Measurements from ENCODE around the gene CDC73.
"Not testable (repeated sequence)": the region's sequence is repeated elsewhere in the genome, so short reads cannot be mapped to it uniquely, and the experiment has no call there.

CDC73 gene

DNA sequence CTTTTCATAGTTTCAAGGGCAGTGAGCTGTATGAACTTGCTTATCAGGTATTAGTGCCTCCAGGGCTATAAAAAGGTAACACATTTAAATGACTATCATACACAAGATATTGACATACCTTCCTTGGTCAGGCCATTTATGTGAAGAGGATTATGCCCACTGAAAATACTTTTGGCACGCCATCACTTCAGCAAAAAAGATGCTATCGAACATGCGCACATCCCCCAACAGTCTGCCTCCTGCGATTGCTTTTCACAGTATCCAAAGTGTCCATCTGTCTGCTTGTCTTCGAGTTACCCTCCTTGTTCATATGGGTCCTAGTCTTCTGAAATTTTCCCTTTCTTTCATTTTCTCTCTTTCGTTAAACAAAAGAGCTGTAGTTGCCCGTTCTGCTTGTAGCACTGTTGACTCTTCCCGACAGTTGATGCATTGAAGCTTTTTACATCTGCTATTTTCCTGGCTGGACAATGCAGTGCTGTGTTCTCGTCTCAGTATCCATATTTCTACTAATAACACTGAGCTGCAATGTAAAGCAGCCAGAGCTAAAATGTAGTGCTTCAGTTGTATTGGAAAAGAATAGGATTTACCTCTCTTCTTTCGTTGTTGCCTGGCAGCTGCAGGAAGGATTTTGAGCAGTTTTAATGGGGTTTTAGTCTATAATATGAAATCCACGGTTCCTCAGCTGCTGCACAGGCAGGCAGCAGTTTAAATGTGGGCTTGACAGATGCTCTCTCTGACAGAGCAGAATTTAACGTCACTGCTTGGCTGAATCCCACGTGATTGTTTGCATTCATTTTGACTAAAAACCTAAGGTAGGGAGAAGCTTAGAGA, 64.3 kb downstream of the CDC73 start, which contains the start of gene B3GALT2:
B3GALT2 (minus strand) TSS at position 713 of the 831 bp plus-strand sequence. CDS start 5,051 bp downstream, outside the sequence.
- ChIA-PET CTCF (no interaction called here), POLR2A (interaction anchor here (1.2 kb wide), 1 partner anchor 128 kb away, joined by 3 read pairs; no protein-coding TSS in a partner anchor)
- peak; percentile 19 for DNase-seq (ENCODE audit: extremely low spot score)
- no peak for TF ChIP-seq ELF4 (IDR thresholded peaks at IDR 0.05)
- TF ChIP-seq, protein P1, sequence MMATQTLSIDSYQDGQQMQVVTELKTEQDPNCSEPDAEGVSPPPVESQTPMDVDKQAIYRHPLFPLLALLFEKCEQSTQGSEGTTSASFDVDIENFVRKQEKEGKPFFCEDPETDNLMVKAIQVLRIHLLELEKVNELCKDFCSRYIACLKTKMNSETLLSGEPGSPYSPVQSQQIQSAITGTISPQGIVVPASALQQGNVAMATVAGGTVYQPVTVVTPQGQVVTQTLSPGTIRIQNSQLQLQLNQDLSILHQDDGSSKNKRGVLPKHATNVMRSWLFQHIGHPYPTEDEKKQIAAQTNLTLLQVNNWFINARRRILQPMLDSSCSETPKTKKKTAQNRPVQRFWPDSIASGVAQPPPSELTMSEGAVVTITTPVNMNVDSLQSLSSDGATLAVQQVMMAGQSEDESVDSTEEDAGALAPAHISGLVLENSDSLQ (IDR thresholded peaks at IDR 0.05), result peak; percentile 62; the same call in 1 of the 2 replicates

DNA sequence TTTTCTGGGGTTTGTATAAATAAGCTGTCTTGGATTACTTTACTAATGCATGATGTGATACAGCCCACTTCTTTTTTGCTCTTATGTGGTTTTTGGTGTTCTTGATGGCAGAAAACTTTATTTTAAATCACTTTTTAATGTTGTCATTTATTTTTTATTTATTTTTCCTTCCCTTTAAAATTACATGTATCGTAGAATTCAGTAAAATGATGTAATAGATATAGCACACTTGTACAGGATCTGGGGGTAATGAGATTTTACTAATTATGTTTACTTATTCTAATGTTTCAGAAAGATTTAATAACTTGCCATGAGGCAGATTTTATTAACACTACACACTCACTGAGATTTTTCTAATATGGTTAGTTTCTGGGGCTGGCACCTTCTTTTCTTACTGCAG, 65.3 kb downstream of the CDC73 start:
- DNase-seq (ENCODE audit: extremely low spot score), result no peak
- POLR2A ChIA-PET, result interaction anchor here (1.2 kb wide), 1 partner anchor 129 kb away, joined by 3 read pairs; no protein-coding TSS in a partner anchor
- TF ChIP-seq FOXM1 (IDR thresholded peaks at IDR 0.05; ENCODE audit: borderline replicate concordance) (no peak), SP1 (IDR thresholded peaks at IDR 0.05) (no peak), HDGF (IDR thresholded peaks at IDR 0.05; ENCODE audit: borderline replicate concordance) (no peak), FOXK2 (IDR thresholded peaks at IDR 0.05) (no peak), SUZ12 (IDR thresholded peaks at IDR 0.05) (no peak), ARNT (IDR thresholded peaks at IDR 0.05) (no peak), FOXA1 (IDR thresholded peaks at IDR 0.05) (no peak), NFRKB (IDR thresholded peaks at IDR 0.05) (no peak), ELF4 (IDR thresholded peaks at IDR 0.05) (no peak), CTBP1 (IDR thresholded peaks at IDR 0.05; ENCODE audit: borderline replicate concordance) (no peak), BHLHE40 (IDR thresholded peaks at IDR 0.05; ENCODE audit: borderline replicate concordance) (no peak), TARDBP (IDR thresholded peaks at IDR 0.05) (no peak), ZNF384 (IDR thresholded peaks at IDR 0.05) (no peak), L3MBTL2 (conservative IDR thresholded peaks at IDR 0.05) (no peak), LEF1 (IDR thresholded peaks at IDR 0.05; ENCODE audit: borderline replicate concordance) (no peak)
- TF ChIP-seq, protein P1 (IDR thresholded peaks at IDR 0.05), result no peak
- CTCF ChIA-PET, result no interaction called here

DNA sequence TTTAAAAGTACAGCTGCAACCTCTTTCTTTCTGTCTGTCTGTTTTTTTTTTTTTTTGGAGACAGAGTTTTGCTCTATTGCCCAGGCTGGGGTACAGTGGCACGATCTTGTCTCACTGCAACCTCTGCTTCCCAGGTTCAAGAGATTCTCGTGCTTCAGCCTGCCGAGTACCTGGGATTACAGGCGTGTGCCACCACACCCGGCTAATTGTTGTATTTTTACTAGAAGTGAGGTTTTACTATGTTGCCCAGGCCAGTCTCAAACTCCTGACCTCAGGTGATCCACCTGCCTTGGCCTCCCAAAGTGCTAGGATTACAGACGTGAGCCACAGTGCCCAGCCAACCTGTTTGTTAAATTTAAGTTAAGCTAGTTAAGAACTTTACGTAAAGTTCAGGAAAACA, 67.1 kb downstream of the CDC73 start:
- DNase-seq (ENCODE audit: extremely low spot score); CTCF ChIA-PET; POLR2A ChIA-PET: not testable (repeated sequence)

DNA sequence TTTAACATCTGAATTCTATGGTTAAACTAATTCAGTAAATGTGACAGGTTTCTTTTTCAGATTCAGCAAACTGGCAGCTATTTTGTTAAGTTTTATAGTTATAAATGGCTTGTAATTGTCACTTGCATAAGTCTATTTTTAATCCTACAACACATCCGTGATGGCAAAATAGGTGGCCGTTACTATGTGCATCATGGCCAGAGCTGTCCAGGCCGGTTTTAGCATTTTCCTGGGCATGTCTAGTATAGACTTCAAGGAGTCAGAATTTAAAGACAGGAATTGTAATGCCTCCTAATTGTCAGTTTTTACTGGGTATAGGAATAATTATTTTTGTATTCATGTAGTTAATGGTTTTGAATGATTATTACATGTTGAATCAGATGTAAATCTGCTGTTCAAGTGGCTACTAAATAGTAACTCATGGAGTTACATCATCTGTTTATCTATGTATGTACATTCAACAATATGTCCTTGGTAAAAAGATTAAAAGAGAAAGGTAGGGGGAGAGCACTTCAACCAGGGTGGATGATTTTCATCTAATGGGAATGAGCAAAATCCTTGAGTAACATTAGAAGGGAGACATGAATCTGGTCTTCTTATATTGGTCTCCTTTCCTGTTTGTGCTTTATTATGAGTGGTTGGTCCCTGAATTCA, 67.7 kb downstream of the CDC73 start:
- CTCF ChIA-PET, result no interaction called here
- POLR2A ChIA-PET, result no interaction called here
- no peak for TF ChIP-seq BHLHE40 (IDR thresholded peaks at IDR 0.05; ENCODE audit: borderline replicate concordance)
- no peak for TF ChIP-seq ARNT (IDR thresholded peaks at IDR 0.05)
- TF ChIP-seq CTBP1 (IDR thresholded peaks at IDR 0.05; ENCODE audit: borderline replicate concordance), result no peak
- no peak for TF ChIP-seq FOXK2 (IDR thresholded peaks at IDR 0.05)
- no peak for TF ChIP-seq NFRKB (IDR thresholded peaks at IDR 0.05)
- TF ChIP-seq ELF4 (IDR thresholded peaks at IDR 0.05), result no peak
- no peak for TF ChIP-seq FOXM1 (IDR thresholded peaks at IDR 0.05; ENCODE audit: borderline replicate concordance)
- TF ChIP-seq FOXA1 (IDR thresholded peaks at IDR 0.05), result no peak
- TF ChIP-seq LEF1 (IDR thresholded peaks at IDR 0.05; ENCODE audit: borderline replicate concordance), result no peak
- DNase-seq (ENCODE audit: extremely low spot score), result no peak

DNA sequence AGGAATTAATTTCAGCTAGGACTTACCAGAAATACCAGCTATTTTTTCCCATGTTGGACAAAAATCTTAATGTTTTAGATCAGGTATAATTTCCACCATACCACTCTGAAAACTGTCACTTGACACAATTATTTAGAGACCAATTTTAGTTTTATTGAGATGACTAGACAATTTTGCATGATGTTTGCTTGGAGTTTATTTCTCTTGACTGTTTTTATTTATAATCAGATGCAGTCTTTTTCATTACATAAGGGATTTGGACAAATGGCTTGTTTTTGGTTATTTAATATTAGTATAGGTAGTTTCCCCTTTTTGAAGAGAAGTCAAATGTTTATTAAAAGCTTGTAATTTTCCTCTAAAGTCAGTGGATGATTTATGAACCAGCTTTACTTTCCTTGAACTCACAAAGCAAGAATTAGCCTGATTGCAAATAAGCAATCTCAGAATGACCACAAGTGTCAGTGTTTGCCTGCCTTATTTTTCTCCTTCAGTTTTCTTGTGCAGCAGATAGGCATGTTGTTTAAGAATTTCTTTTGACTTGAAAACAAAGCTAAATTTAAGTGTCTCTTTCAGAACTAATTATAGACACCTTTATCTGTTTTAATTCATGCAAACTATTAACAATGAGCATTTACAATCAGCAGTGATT, 68.4 kb downstream of the CDC73 start:
- ChIA-PET POLR2A (no interaction called here), CTCF (interaction anchor here (0.7 kb wide), 1 partner anchor 117 kb away, joined by 3 read pairs; no protein-coding TSS in a partner anchor)
- TF ChIP-seq, protein P1 (IDR thresholded peaks at IDR 0.05), result peak; percentile 71
- TF ChIP-seq SUZ12 (IDR thresholded peaks at IDR 0.05), result no peak
- peak; percentile 12 for DNase-seq (ENCODE audit: extremely low spot score)

DNA sequence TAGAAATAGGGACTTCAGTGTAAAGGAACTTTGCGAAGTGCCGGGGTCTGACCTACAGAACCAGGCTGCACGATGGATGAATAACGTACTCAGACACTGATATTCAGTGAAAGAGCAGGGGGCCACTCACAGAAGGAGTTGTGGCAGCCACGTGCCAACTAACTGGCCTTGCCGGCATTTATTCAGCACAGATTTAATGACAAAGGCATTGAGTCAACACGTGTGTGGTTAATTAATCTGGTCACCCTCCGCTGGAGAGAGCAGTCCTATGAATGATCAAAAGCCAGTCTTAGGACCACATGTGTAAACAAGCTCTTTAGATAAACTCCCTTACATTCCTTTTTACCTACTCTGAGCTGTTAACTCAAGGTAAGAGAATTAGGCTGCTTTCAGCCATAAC, 70.8 kb downstream of the CDC73 start:
- TF ChIP-seq SP1 (IDR thresholded peaks at IDR 0.05) (no peak), TARDBP (IDR thresholded peaks at IDR 0.05) (no peak), FOXK2 (IDR thresholded peaks at IDR 0.05) (no peak), SUZ12 (IDR thresholded peaks at IDR 0.05) (no peak), LEF1 (IDR thresholded peaks at IDR 0.05; ENCODE audit: borderline replicate concordance) (no peak), L3MBTL2 (conservative IDR thresholded peaks at IDR 0.05) (no peak)
- TF ChIP-seq, protein P1 (IDR thresholded peaks at IDR 0.05), result no peak
- CTCF ChIA-PET, result no interaction called here
- POLR2A ChIA-PET, result no interaction called here
- DNase-seq (ENCODE audit: extremely low spot score), result no peak

All from HEK293T (cell line).